ENCODE results near the gene CDH23.

- TF ChIP-seq CTCF (IDR thresholded peaks at IDR 0.05): no peak
- TF ChIP-seq POLR2AphosphoS5 (IDR thresholded peaks at IDR 0.05): no peak
These were observed 323.6 kb downstream of the CDH23 start for GRCh38 chr10:71720288-71720687.

Data from transverse colon (tissue), 4 donors.